HG03432 (cell line): ENCODE data around the gene GPR160.
"Not testable (repeated sequence)": the region's sequence is repeated elsewhere in the genome, so short reads cannot be mapped to it uniquely, and the experiment has no call there.

Experiments
- ATAC-seq: cut with Tn5 transposase; IDR thresholded peaks from one replicate; pipeline ENCODE4 v1.9.1; 2021; ENCODE audit warnings: mild to moderate bottlenecking, moderate library complexity; ENCODE audit not compliant: unreplicated experiment

Gene GPR160

DNA sequence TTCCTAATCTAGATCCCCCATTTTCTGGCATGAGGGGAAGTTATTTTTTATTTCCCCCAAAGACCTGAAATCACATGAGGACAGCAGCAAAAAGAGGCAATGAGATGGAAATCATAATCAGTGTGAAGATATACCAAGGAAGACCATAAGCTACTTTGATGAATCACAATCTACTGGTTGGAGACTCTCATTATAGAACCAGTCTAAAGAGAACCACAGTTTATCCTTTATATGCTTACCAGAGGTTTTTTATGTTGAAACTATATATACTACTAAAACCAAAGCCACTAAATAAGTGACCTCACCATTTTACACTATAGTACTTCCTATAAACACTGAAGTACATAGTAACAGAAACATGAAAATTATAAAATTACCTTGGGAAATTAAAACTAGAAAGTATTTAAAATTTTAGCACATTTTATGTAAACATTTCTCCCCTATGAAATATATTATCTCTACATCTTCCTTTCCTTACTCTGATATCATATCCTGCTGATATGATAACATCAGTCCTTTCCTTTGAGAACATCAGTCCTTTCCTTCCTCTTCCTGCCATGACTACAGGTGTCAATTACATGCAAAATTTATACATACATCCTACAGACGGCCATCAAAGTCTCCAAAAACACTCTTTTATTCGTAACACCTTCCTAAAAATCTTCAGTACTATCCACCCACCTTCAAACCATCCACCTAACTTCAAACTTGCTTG, 71.9 kb downstream of the GPR160 start:
- ATAC-seq = no peak

DNA sequence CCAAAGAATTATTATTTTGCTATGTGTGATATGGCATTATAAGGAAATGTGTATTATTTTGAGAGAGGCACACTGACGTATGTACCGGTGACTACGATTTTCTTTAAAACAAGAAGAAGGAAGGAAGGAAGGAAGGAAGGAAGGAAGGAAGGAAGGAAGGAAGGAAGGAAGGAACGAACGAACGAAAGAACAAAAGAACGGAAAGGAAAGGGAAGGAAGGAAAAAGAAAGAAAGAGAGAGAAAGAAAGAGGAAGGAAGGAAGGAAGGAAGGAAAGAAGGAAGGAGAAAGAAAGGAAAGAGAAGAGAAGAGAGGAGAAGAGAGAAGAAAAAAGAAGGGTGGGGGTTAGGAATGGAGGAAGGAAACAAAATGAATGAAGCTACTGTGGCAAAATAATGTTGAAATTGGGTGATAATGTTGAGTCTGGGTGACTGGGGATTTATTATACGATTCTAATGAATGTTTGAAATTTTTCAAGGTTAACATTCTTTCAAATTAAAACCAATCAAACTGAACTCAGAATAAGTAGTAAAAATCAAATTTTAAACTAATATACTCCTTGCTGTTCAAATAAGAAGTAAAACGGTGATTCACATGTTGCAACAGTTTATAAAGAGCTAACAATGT, 73.5 kb downstream of the GPR160 start:
- no peak for ATAC-seq

DNA sequence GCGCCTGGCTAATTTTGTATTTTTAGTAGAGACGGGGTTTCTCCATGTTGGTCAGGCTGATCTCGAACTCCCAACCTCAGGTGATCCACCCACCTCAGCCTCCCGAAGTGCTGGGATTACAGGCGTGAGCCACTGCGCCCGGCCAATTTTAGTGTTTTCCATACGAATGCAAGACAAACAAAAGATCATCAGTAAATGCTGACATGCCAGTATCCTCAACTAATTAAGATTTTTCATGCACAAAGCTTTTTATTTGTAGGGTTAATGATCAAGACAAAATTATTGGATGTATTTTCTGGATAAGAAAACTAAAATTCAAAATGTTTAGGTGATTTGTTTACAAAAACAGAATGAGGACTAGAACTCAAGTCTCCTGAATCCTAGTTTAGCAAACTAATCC, 76.4 kb downstream of the GPR160 start:
- not testable (repeated sequence) for ATAC-seq

DNA sequence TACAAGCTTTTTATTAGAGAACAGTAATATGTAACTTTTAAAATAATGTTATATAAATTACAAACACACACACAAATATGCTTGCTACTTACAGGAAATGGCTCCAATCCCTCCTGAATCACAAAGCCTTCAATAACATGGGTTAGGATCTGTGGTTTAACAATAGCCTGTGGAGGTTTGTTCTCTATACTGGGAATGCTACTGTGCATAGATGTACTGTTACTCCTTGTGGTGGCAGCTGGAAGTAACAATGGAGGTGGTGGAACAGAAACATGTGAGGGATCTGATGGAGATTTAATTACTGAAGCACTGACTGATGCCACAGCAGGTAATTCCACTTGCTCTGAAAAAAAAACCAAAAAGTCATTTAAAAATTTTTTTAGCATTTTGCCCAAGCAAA, 79.3 kb downstream of the GPR160 start:
- ATAC-seq = no peak

DNA sequence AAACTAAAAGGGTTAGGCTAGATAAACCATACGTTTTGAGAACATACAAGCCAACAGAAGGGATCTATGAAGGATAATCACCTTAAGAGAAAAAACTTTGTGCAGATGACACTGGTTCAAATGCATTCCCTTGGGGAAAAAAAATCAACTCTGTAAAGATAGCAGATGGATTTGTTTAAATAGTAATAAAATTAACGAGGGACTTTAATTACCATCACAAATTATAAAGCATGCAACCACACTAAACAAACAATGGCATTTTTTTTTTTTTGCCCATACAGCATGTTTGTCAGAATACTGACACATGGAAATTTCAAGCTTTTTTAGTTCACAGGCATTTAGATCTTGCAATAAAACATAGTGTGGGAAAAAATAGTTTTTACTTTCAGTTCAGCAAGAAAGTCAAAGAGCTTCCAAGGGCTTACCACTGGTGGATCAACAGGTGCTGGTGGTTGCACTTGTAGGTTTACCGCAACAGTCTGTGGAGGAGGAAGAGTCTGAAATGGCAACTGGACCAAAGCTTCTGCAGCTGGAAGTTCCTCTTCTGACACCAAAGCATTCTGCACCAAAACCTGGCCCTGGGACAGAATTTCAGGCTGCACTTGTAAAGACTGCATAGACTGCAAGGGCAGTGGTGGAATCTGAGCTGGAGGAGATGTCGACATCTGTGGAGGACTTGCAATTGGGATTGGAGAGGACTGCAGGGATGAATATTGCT, 90.6 kb downstream of the GPR160 start:
- peak; percentile 93 for ATAC-seq

DNA sequence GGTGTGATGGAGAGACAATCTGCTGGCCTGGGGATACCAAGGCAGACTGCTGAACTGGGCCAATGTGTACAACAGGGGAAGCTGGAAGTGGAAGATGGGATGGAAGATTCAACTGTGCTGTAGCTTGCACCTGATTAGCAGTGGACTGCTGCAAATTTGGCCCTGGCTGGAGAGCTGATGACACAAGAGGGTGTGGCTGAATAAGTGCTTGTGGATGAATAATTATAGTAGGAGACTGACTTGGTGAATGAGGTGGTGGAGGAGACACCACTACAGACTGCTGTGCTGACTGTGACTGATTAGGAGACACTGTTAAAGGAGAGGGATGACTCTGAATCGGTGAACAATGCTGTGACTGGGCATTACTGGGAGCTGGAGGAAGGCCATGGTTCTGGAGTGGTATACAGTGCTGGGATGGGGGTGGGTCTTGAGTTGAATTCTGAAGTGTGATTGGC, 91.2 kb downstream of the GPR160 start:
- peak; percentile 52 for ATAC-seq

DNA sequence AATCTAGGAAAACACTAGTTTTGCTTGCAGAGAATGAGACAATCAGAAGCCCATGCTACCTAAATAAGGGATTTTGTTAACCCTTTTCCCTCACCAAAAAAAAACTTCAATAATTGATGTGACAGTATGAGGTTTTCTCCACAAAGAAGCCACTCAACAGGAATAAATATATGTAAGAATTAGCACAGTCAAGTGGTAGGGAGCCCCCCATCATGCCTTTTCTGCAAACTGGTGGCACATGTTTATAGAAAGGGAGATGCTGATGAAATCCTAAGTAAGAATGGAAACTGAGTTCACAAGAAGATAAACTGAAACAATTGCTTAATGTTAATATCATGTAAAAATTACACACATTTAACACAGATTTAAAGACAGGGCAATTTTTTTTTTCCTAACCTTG, 92.7 kb downstream of the GPR160 start:
- ATAC-seq = no peak

DNA sequence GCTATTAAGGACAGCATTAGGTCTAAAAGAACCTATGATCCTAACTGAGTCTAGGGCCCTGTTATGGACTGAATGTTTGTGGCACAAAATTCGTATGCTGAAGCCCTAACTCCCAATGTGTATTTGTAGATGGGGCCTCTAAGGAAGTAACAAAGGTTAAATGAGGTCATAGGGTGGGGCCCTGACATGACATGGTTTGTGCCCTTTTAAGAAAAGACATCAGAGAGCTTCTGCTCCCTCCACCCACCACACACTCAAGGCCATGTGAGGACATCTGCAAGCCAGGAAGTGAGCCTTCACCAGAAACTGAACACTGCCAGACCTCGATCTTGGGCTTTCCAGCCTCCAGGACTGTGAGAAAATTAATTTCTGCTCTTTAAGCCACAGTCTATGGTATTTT, 94.5 kb downstream of the GPR160 start:
- no peak for ATAC-seq
